Stimulated activated CD8-positive, alpha-beta memory T cell treated with anti-CD3 and anti-CD28 coated beads, Interleukin-7, amount 100 ng/mL, for 1 hour (primary cell): ENCODE results near the gene RPL29.

Source experiments
- DNase-seq, 2 donors: peaks; one replicate each; pipeline ENCODE4 v3.0.0-alpha.2; 2020; ENCODE audit warnings: low read depth in 2 of 2

The RPL29 gene

GRCh38 chr3:51983578-51984268, 12.0 kb downstream of the RPL29 start:
- DNase-seq, result no peak

GRCh38 chr3:51982838-51983577, 12.7 kb downstream of the RPL29 start, which contains the start of gene ACY1:
Gene ACY1, plus strand, starts transcription at chr3:51983535. Its CDS starts 530 bp downstream, at chr3:51984065.
- DNase-seq, result peak; percentile 27 to 34

- DNase-seq, result no peak
Measured at GRCh38 chr3:51982352-51982837, 13.3 kb downstream of the RPL29 start.

- no peak for DNase-seq
Measured at GRCh38 chr3:51980253-51980652, 15.4 kb downstream of the RPL29 start.

GRCh38 chr3:51978143-51978502, 17.6 kb downstream of the RPL29 start:
- no peak for DNase-seq

GRCh38 chr3:51977446-51978142, 18.1 kb downstream of the RPL29 start:
- no peak for DNase-seq

- no peak for DNase-seq
Measured at GRCh38 chr3:51975852-51976549, 19.7 kb downstream of the RPL29 start.

- DNase-seq, result peak; percentile 38 to 42
Measured at GRCh38 chr3:51974963-51975851, 20.5 kb downstream of the RPL29 start, which contains the start of gene ABHD14A. Gene ABHD14A, plus strand, starts transcription at chr3:51975064. Its CDS starts 72 bp downstream, at chr3:51975136.

GRCh38 chr3:51974277-51974962, 21.3 kb downstream of the RPL29 start:
- no peak for DNase-seq

GRCh38 chr3:51971350-51971749, 24.3 kb downstream of the RPL29 start:
- no peak for DNase-seq

- DNase-seq, result no peak
Measured at GRCh38 chr3:51970606-51971300, 24.9 kb downstream of the RPL29 start.

- DNase-seq, result no peak
Measured at GRCh38 chr3:51969841-51970240, 25.9 kb downstream of the RPL29 start.

GRCh38 chr3:51968883-51969678, 26.6 kb downstream of the RPL29 start:
- no peak for DNase-seq

- DNase-seq, result no peak
Measured at GRCh38 chr3:51968170-51968775, 27.4 kb downstream of the RPL29 start.

- no peak for DNase-seq
Measured at GRCh38 chr3:51967384-51968169, 28.1 kb downstream of the RPL29 start, which contains the start of gene PCBP4. Gene PCBP4, minus strand, starts transcription at chr3:51967454. Its CDS starts 6,214 bp downstream, at chr3:51961240.

- DNase-seq, result no peak
Measured at GRCh38 chr3:51966922-51967383, 28.7 kb downstream of the RPL29 start.

GRCh38 chr3:51966486-51966885, 29.2 kb downstream of the RPL29 start:
- DNase-seq, result no peak
